A549 (cell line): ENCODE results near the gene ZNF776. TPM values are rescaled to one million over a fixed set of nuclear protein-coding genes. Genes with fewer than 3 reads are reported as not detected.

Experiments used
- ATAC-seq, 2 experiments: fragments of 200-7000 bp in 1 of 2; fragments of >200 bp in 1 of 2; cut with Nextera tagmentation in 1 of 2; cut with Tn5 transposase in 1 of 2; 3 replicates each; pipeline versions ENCODE4 v1.8.0 to v1.9.1; 2018 to 2020; ENCODE audit warnings: mild to moderate bottlenecking in 1 of 2, moderate library complexity in 1 of 2
- CTCF ChIA-PET: fragments of 300-600 bp; sonication (Branson Sonifier 250); formaldehyde crosslinking; extraction: SDS; loops from one replicate; lab custom pipeline; 2021; ENCODE audit warnings: antibody characterized with exemption, inconsistent platforms; lab: Yijun Ruan, JAX
- POLR2A ChIA-PET: fragments of 350-600 bp; formaldehyde crosslinking; extraction: SDS; loops from one replicate; lab custom pipeline; 2021; ENCODE audit warnings: antibody characterized with exemption, inconsistent platforms; lab: Yijun Ruan, JAX
- DNase-seq, 2 experiments: peaks; one replicate each; pipeline versions ENCODE4 v3.0.0 to v3.0.0-alpha.2; 2011 to 2016; ENCODE audit warnings: low read depth in 1 of 2, low spot score in 1 of 2
- FAIRE-seq: peaks from 2 replicates; lab custom pipeline; 2011; peaks lifted over from hg19 to GRCh38; lab: Jason Lieb, UNC
- H3K27ac ChIP-seq, 2 experiments: fragments of >200 bp; sonication (Bioruptor Twin); formaldehyde crosslinking; 3 replicates each; pipeline ENCODE4 v1.5.1; 2016 to 2017
- H3K4me1 ChIP-seq: fragments of >200 bp; sonication (Bioruptor Twin); formaldehyde crosslinking; 3 replicates; pipeline ENCODE4 v1.6.1; 2016
- H3K4me2 ChIP-seq: fragments of >200 bp; sonication (Bioruptor Twin); formaldehyde crosslinking; 3 replicates; pipeline ENCODE4 v1.6.1; 2016
- H3K4me3 ChIP-seq: fragments of >200 bp; sonication (Bioruptor Twin); formaldehyde crosslinking; 3 replicates; pipeline ENCODE4 v1.5.1; 2016
- H3K9me3 ChIP-seq: fragments of >200 bp; sonication (Bioruptor Twin); formaldehyde crosslinking; 3 replicates; pipeline ENCODE4 v1.6.1; 2016
- CBX2 ChIP-seq: fragments of 200-600 bp; sonication (generic); IDR thresholded peaks from 2 replicates; pipeline ENCODE4 v1.6.1; 2016; ENCODE audit warnings: low read depth, mild to moderate bottlenecking, borderline replicate concordance
- CHD2 ChIP-seq: fragments of 150-350 bp; IDR thresholded peaks from 2 replicates; pipeline ENCODE4 v1.6.1; 2014; ENCODE audit warnings: low read length; ENCODE audit not compliant: partially characterized antibody
- EHF ChIP-seq: fragments of 250-450 bp; sonication (Bioruptor Pico); IDR thresholded peaks from 2 replicates; pipeline ENCODE4 v1.5.0; 2020; ENCODE audit warnings: mild to moderate bottlenecking
- EHMT2 ChIP-seq: fragments of 200-600 bp; sonication (generic); IDR thresholded peaks from 2 replicates; pipeline ENCODE4 v1.6.1; 2016; ENCODE audit warnings: antibody characterized with exemption, low read depth, mild to moderate bottlenecking, moderate library complexity
- FOSL2 ChIP-seq, 2 experiments: fragments of 450-650 bp in 1 of 2; fragments of >200 bp in 1 of 2; sonication (Bioruptor Twin) in 1 of 2; formaldehyde crosslinking; IDR thresholded peaks; 2 replicates each; pipeline versions ENCODE4 v1.5.0 to v1.6.1; 2016 to 2020; ENCODE audit warnings: mild to moderate bottlenecking in 1 of 2, moderate library complexity in 1 of 2
- GATA3 ChIP-seq: IDR thresholded peaks from 2 replicates; pipeline ENCODE4 v1.6.1; 2012; ENCODE audit warnings: borderline replicate concordance
- HDAC2 ChIP-seq: fragments of 200-600 bp; sonication (generic); IDR thresholded peaks from 2 replicates; pipeline ENCODE4 v1.6.1; 2016
- HEYL ChIP-seq: fragments of 250-450 bp; sonication (Bioruptor Pico); IDR thresholded peaks from 2 replicates; pipeline ENCODE4 v1.8.0; 2021; ENCODE audit warnings: mild to moderate bottlenecking, moderate library complexity
- HMGXB4 ChIP-seq: fragments of 250-450 bp; sonication (Bioruptor Pico); IDR thresholded peaks from 2 replicates; pipeline ENCODE4 v1.5.0; 2021; ENCODE audit warnings: mild to moderate bottlenecking, moderate library complexity, borderline replicate concordance
- KDM5A ChIP-seq: fragments of 200-600 bp; sonication (generic); IDR thresholded peaks from 2 replicates; pipeline ENCODE4 v1.6.1; 2016; ENCODE audit warnings: antibody characterized with exemption, mild to moderate bottlenecking
- MAX ChIP-seq: IDR thresholded peaks from 2 replicates; pipeline ENCODE4 v1.6.1; 2012
- MAZ ChIP-seq: fragments of 150-350 bp; IDR thresholded peaks from 2 replicates; pipeline ENCODE4 v1.6.1; 2014; ENCODE audit warnings: antibody characterized with exemption, low read depth, low read length, borderline replicate concordance
- MYC ChIP-seq: IDR thresholded peaks from 2 replicates; pipeline ENCODE4 v1.6.1; 2012; ENCODE audit warnings: mild to moderate bottlenecking, inconsistent platforms, low read length, improper control_type of control experiment, borderline replicate concordance
- NR3C1 ChIP-seq: fragments of >200 bp; sonication (Bioruptor Twin); formaldehyde crosslinking; IDR thresholded peaks from 3 replicates; pipeline ENCODE4 v1.6.1; 2017
- POLR2AphosphoS2 ChIP-seq: conservative IDR thresholded peaks from 2 replicates; pipeline ENCODE4 v1.6.1; 2012; ENCODE audit warnings: low read length, improper control_type of control experiment, inconsistent platforms
- RAD21 ChIP-seq, 2 experiments: fragments of >200 bp in 1 of 2; sonication (Bioruptor Twin) in 1 of 2; formaldehyde crosslinking in 1 of 2; IDR thresholded peaks in 1 of 2; conservative IDR thresholded peaks in 1 of 2; 2 replicates in 1 of 2; 3 replicates in 1 of 2; pipeline ENCODE4 v1.6.1; 2012 to 2018; ENCODE audit warnings: inconsistent platforms in 1 of 2
- RARB ChIP-seq: fragments of 250-450 bp; sonication (Bioruptor Pico); IDR thresholded peaks from 2 replicates; pipeline ENCODE4 v1.8.0; 2021; ENCODE audit warnings: mild to moderate bottlenecking, moderate library complexity
- REST ChIP-seq: fragments of 200-600 bp; sonication (generic); IDR thresholded peaks from 2 replicates; pipeline ENCODE4 v1.6.1; 2016; ENCODE audit warnings: antibody characterized with exemption, mild to moderate bottlenecking, moderate library complexity
- RFX5 ChIP-seq: fragments of 450-650 bp; IDR thresholded peaks from 2 replicates; pipeline ENCODE4 v1.7.1; 2014; ENCODE audit warnings: antibody characterized with exemption, mild to moderate bottlenecking, moderate library complexity
- RNF2 ChIP-seq: fragments of 200-600 bp; sonication (generic); IDR thresholded peaks from 2 replicates; pipeline ENCODE4 v1.6.1; 2016; ENCODE audit warnings: low read depth, mild to moderate bottlenecking, antibody characterized with exemption, moderate library complexity, borderline replicate concordance
- SREBF2 ChIP-seq: fragments of 450-650 bp; IDR thresholded peaks from 2 replicates; pipeline ENCODE4 v1.6.1; 2014; ENCODE audit warnings: mild to moderate bottlenecking, moderate library complexity
- TP53 ChIP-seq: fragments of 250-450 bp; sonication (Bioruptor Pico); IDR thresholded peaks from 2 replicates; pipeline ENCODE4 v1.5.0; 2021; ENCODE audit warnings: mild to moderate bottlenecking, moderate library complexity
- USF2 ChIP-seq: fragments of 450-650 bp; IDR thresholded peaks from 2 replicates; pipeline ENCODE4 v1.6.1; 2014; ENCODE audit warnings: antibody characterized with exemption
- ZFP36 ChIP-seq: fragments of 450-650 bp; IDR thresholded peaks from 2 replicates; pipeline ENCODE4 v1.6.1; 2014; ENCODE audit warnings: borderline replicate concordance; ENCODE audit not compliant: partially characterized antibody
- ZSCAN20 ChIP-seq: fragments of 250-450 bp; sonication (Bioruptor Pico); IDR thresholded peaks from 2 replicates; pipeline ENCODE4 v1.8.0; 2022; ENCODE audit warnings: mild to moderate bottlenecking, moderate library complexity
- WGBS: methylation state at CpG from one replicate; pipeline ENCODE4 v1.1.6; 2017; ENCODE audit errors: missing lambda C conversion rate; 5-methylcytosine and 5-hydroxymethylcytosine counted together
- polyA plus RNA-seq, 4 experiments: library from polyadenylated mRNA; depleted of rRNA in 3 of 4; stranded (reverse); fragments of >200 nt; fragmentation: RNase III in 1 of 4; extraction: RNeasy Plus Mini Kit Qiagen cat#74134 plus additional on column Dnase treatment in 1 of 4; gene quantifications; 2 replicates in 3 of 4; 3 replicates in 1 of 4; pipeline ENCODE4 v1.2.3, GENCODE V29; 2011 to 2017
- TF ChIP-seq, protein P1 (sequence below): IDR thresholded peaks from 2 replicates; pipeline ENCODE4 v1.6.1; 2012
- TF ChIP-seq, protein P2 (sequence below): IDR thresholded peaks from 2 replicates; pipeline ENCODE4 v1.6.1; 2012; ENCODE audit warnings: low read depth, borderline replicate concordance

ZNF776 gene
- polyA plus RNA-seq, 2 of the 4 experiments (the other 2 are of a cell fraction): 5.3 to 9.3 TPM

- Histone ChIP-seq H3K27ac (no peak overlapping the region), H3K4me3 (no peak overlapping the region), H3K4me2 (no peak overlapping the region), H3K9me3 (peaks cover 95% of the 10 kb centered on the region), H3K4me1 (no peaks in the 10 kb centered on the region)
- DNase-seq (no peak), FAIRE-seq (no peak), ATAC-seq (no peak)
- CTCF ChIA-PET: no interaction called here
- POLR2A ChIA-PET: no interaction called here
- WGBS: 88% methylated on average over 4 of the region's 4 CpGs
- TF ChIP-seq NR3C1: no peak
- no peak for TF ChIP-seq CHD2
- no peak for TF ChIP-seq EHF (CRISPR knock-in tag)
- no peak for TF ChIP-seq POLR2AphosphoS2
- TF ChIP-seq EHMT2: no peak
- no peak for TF ChIP-seq ZSCAN20 (CRISPR knock-in tag)
- no peak for TF ChIP-seq SREBF2
- no peak for TF ChIP-seq REST
- TF ChIP-seq, protein P1, sequence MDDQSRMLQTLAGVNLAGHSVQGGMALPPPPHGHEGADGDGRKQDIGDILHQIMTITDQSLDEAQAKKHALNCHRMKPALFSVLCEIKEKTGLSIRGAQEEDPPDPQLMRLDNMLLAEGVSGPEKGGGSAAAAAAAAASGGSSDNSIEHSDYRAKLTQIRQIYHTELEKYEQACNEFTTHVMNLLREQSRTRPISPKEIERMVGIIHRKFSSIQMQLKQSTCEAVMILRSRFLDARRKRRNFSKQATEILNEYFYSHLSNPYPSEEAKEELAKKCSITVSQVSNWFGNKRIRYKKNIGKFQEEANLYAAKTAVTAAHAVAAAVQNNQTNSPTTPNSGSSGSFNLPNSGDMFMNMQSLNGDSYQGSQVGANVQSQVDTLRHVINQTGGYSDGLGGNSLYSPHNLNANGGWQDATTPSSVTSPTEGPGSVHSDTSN: no peak
- TF ChIP-seq RAD21 (conservative IDR thresholded peaks at IDR 0.05 in 1 of 2, IDR thresholded peaks at IDR 0.05 in 1 of 2): no peak
- TF ChIP-seq ZFP36: no peak
These were observed 24.8 kb downstream of the ZNF776 start for GRCh38 chr19:57771417-57771816.

- no peaks in the 10 kb centered on the region for H3K4me1 ChIP-seq
- DNase-seq (no peak), FAIRE-seq (no peak), ATAC-seq (no peak)
- H3K4me3 ChIP-seq: no peak overlapping the region
- H3K27ac ChIP-seq: no peak overlapping the region
- TF ChIP-seq RNF2 (no peak), SREBF2 (no peak), TP53 (CRISPR knock-in tag) (no peak), USF2 (no peak), RARB (no peak), MYC (no peak), CBX2 (no peak), KDM5A (no peak), RFX5 (no peak), EHMT2 (no peak), HDAC2 (no peak), GATA3 (no peak), HMGXB4 (CRISPR knock-in tag) (no peak), MAX (no peak), HEYL (CRISPR knock-in tag) (no peak), MAZ (no peak), FOSL2 (IDR thresholded peaks at IDR 0.05) (no peak), FOSL2 (CRISPR knock-in tag; IDR thresholded peaks at IDR 0.05) (no peak), EHF (CRISPR knock-in tag) (no peak)
- TF ChIP-seq, protein P2, sequence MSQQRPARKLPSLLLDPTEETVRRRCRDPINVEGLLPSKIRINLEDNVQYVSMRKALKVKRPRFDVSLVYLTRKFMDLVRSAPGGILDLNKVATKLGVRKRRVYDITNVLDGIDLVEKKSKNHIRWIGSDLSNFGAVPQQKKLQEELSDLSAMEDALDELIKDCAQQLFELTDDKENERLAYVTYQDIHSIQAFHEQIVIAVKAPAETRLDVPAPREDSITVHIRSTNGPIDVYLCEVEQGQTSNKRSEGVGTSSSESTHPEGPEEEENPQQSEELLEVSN: no peak
- H3K4me2 ChIP-seq: no peak overlapping the region
- POLR2A ChIA-PET: no interaction called here
- CTCF ChIA-PET: no interaction called here
- 98% methylated on average over 3 of the region's 3 CpGs for WGBS
- H3K9me3 ChIP-seq: peaks cover 96% of the 10 kb centered on the region
These were observed 26.9 kb downstream of the ZNF776 start for GRCh38 chr19:57773488-57773887.
